Measurements from ENCODE around the gene GABPA. TPM values are rescaled to one million over a fixed set of nuclear protein-coding genes. Genes with fewer than 3 reads are reported as not detected.

The GABPA gene
- total RNA-seq (2014; rRNA removed; shearing (Covaris generic)) = 15.6 and 18.3 TPM in 2 replicates

GRCh38 chr21:25734904-25735645, at the start of gene GABPA, which contains the start of gene ATP5PF:
Gene GABPA (plus strand): TSS chr21:25734972. CDS start chr21:25741599, 6,627 bp downstream.
Gene ATP5PF (minus strand): TSS chr21:25734904. CDS start chr21:25729794, 5,110 bp downstream.

Other genes with a start within 250 kb of the GABPA start
- 39.9 and 42.6 TPM in 2 replicates for gene MRPL39, start 127.5 kb upstream of the GABPA start, total RNA-seq (2014; rRNA removed; shearing (Covaris generic))
- 0.04 TPM in 1 of 2 replicates, not detected in the other for gene JAM2, start 95.7 kb upstream of the GABPA start, total RNA-seq (2014; rRNA removed; shearing (Covaris generic))
- 90.3 and 101 TPM in 2 replicates for gene ATP5PF, start 68 bp upstream of the GABPA start, total RNA-seq (2014; rRNA removed; shearing (Covaris generic))

Measured in A375 (cell line).